Smooth muscle cell (in vitro differentiated cells): ENCODE measurements around the gene TRMO. TPM values are rescaled to one million over a fixed set of nuclear protein-coding genes. Genes with fewer than 3 reads are reported as not detected.

ENCODE experiments used
- DNase-seq: peaks from one replicate; lab custom pipeline; 2025; ENCODE audit not compliant: unreplicated experiment; lab: John Stamatoyannopoulos, UW
- H2AFZ ChIP-seq: fragments of 200-600 bp; sonication (generic); 2 replicates; pipeline ENCODE4 v1.6.0; 2016; ENCODE audit warnings: antibody characterized with exemption, low read depth, mild to moderate bottlenecking
- H3F3A ChIP-seq: fragments of 200-600 bp; sonication (generic); 2 replicates; pipeline ENCODE4 v1.6.0; 2017; ENCODE audit warnings: antibody characterized with exemption, low read depth
- H3K27ac ChIP-seq: fragments of 200-600 bp; sonication (generic); 2 replicates; pipeline ENCODE4 v1.5.1; 2016; ENCODE audit warnings: low read depth, mild to moderate bottlenecking
- H3K27me3 ChIP-seq: fragments of 200-600 bp; sonication (generic); 2 replicates; pipeline ENCODE4 v1.6.1; 2016; ENCODE audit warnings: low read depth, mild to moderate bottlenecking
- H3K36me3 ChIP-seq: fragments of 200-600 bp; sonication (generic); 2 replicates; pipeline ENCODE4 v1.5.1; 2016; ENCODE audit warnings: low read depth
- H3K4me1 ChIP-seq: fragments of 200-600 bp; sonication (generic); 2 replicates; pipeline ENCODE4 v1.5.1; 2016; ENCODE audit warnings: low read depth
- H3K4me2 ChIP-seq: fragments of 200-600 bp; sonication (generic); 2 replicates; pipeline ENCODE4 v1.6.0; 2016; ENCODE audit warnings: mild to moderate bottlenecking
- H3K4me3 ChIP-seq: fragments of 200-600 bp; sonication (generic); 2 replicates; pipeline ENCODE4 v1.5.1; 2016; ENCODE audit warnings: mild to moderate bottlenecking
- H3K79me2 ChIP-seq: fragments of 200-600 bp; sonication (generic); 2 replicates; pipeline ENCODE4 v1.6.0; 2016; ENCODE audit warnings: low read depth, mild to moderate bottlenecking
- H3K9ac ChIP-seq: fragments of 200-600 bp; sonication (generic); 2 replicates; pipeline ENCODE4 v1.6.0; 2016; ENCODE audit warnings: low read depth
- H3K9me3 ChIP-seq: fragments of 200-600 bp; sonication (generic); replicated peaks from 2 replicates; pipeline ENCODE4 v1.5.1; 2016; ENCODE audit warnings: low read depth
- H4K20me1 ChIP-seq: fragments of 200-600 bp; sonication (generic); 2 replicates; pipeline ENCODE4 v1.6.0; 2016; ENCODE audit warnings: low read depth
- WGBS: methylation state at CpG from one replicate; pipeline ENCODE4 v1.1.7; 2016; ENCODE audit warnings: low lambda C conversion rate; 5-methylcytosine and 5-hydroxymethylcytosine counted together
- polyA plus RNA-seq: library from polyadenylated mRNA; unstranded; fragments of >200 nt; fragmentation: Nextera tagmentation; extraction: Ambion mirVana; gene quantifications from 2 replicates; pipeline ENCODE4 v1.2.1, GENCODE V29; 2016
- total RNA-seq: library from RNA; depleted of rRNA; stranded (reverse); fragments of >200 nt; gene quantifications from 2 replicates; pipeline ENCODE4 v1.2.3, GENCODE V29; 2014
- TF ChIP-seq, protein P1 (sequence below): fragments of 200-600 bp; sonication (generic); IDR thresholded peaks from 2 replicates; pipeline ENCODE4 v1.5.1; 2017; ENCODE audit warnings: borderline replicate concordance, mild to moderate bottlenecking, antibody characterized with exemption; ENCODE audit not compliant: insufficient read depth, poor library complexity, severe bottlenecking

The TRMO gene
- total and polyA plus RNA-seq, 2 experiments from 2014 or later: 5.8 to 8.1 TPM

DNA sequence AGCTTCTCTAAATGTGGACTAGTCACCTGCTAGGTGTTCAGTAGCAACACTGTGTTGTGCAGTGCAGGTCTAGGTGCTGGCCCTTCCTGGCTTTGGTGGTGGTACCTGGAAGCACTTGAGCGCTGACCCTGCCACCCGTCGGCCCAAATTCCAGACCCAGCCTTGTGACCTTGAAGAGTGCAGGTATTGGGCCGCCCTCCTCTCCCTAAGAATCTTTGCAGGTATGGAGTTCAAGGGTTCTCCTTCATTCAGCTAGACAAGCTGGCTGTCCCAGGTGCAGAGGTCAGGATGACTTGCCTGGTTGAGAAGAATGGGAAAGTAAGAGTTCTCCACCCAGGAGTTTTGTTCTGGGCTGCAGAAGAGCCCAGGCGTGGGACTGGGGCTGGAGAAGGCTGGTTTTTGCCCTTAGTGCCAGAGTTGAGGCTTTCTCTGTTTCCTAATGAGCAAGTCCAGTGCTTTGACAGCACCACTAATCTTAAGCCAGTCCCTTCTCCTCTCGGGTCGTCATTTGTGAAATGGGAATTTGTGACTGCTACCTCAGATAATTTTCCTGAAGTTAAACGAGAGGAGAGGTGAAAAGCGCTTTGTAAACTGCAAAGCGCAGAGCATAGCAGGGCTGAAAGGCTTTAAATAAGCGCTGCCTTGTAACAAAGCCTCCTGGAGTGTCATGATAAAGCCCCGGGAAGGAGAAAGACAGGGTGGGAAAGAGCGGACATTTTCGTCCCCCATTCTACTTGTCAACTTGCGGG is 65.3 kb downstream of the TRMO start:
- no peak for DNase-seq
- no peaks in the 10 kb centered on the region for H3K36me3 ChIP-seq
- no peak overlapping the region for H3K27ac ChIP-seq
- H3K79me2 ChIP-seq: no peaks in the 10 kb centered on the region
- no peak overlapping the region for H3K9ac ChIP-seq
- WGBS: 12% methylated on average over 15 of the region's 15 CpGs
- TF ChIP-seq, protein P1, sequence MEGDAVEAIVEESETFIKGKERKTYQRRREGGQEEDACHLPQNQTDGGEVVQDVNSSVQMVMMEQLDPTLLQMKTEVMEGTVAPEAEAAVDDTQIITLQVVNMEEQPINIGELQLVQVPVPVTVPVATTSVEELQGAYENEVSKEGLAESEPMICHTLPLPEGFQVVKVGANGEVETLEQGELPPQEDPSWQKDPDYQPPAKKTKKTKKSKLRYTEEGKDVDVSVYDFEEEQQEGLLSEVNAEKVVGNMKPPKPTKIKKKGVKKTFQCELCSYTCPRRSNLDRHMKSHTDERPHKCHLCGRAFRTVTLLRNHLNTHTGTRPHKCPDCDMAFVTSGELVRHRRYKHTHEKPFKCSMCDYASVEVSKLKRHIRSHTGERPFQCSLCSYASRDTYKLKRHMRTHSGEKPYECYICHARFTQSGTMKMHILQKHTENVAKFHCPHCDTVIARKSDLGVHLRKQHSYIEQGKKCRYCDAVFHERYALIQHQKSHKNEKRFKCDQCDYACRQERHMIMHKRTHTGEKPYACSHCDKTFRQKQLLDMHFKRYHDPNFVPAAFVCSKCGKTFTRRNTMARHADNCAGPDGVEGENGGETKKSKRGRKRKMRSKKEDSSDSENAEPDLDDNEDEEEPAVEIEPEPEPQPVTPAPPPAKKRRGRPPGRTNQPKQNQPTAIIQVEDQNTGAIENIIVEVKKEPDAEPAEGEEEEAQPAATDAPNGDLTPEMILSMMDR: no peak
- H3K4me3 ChIP-seq: no peak overlapping the region
- no peak overlapping the region for H2AFZ ChIP-seq
- H3K27me3 ChIP-seq: peaks cover 100% of the 10 kb centered on the region
- no peaks in the 10 kb centered on the region for H4K20me1 ChIP-seq
- H3K9me3 ChIP-seq: no peaks in the 10 kb centered on the region
- H3K4me2 ChIP-seq: no peak overlapping the region
- H3F3A ChIP-seq: no peaks in the 10 kb centered on the region
- H3K4me1 ChIP-seq: peaks cover 10% of the 10 kb centered on the region

DNA sequence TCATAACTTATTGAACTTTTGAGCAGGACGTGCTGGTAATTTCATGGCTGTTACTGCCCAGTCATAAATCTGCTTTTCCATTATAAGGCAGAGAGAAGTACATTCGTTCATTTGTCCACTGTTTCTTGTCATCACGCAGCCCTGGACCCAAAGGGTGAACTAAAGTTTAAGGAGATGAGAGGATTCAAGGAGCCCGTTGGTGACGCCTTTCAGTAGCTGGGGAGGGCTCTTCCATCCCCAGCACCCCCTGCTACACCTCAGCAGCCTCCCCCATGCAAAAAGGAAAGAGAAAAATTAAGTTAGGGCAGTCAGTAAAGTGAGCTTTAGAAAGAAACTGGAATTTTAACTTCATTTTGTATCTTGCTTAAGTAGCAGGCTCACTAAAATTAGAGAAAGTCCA is 66.4 kb downstream of the TRMO start:
- H2AFZ ChIP-seq: no peak overlapping the region
- WGBS: 22% methylated on average over 5 of the region's 5 CpGs
- H4K20me1 ChIP-seq: no peaks in the 10 kb centered on the region
- no peak overlapping the region for H3K4me2 ChIP-seq
- H3K79me2 ChIP-seq: no peaks in the 10 kb centered on the region
- TF ChIP-seq, protein P1: no peak
- no peak overlapping the region for H3K9ac ChIP-seq
- H3K9me3 ChIP-seq: no peaks in the 10 kb centered on the region
- H3K36me3 ChIP-seq: no peaks in the 10 kb centered on the region
- H3K4me3 ChIP-seq: no peak overlapping the region
- DNase-seq: no peak
- no peak overlapping the region for H3K27ac ChIP-seq
- no peaks in the 10 kb centered on the region for H3F3A ChIP-seq
- H3K4me1 ChIP-seq: peaks cover 12% of the 10 kb centered on the region
- H3K27me3 ChIP-seq: peaks cover 100% of the 10 kb centered on the region

DNA sequence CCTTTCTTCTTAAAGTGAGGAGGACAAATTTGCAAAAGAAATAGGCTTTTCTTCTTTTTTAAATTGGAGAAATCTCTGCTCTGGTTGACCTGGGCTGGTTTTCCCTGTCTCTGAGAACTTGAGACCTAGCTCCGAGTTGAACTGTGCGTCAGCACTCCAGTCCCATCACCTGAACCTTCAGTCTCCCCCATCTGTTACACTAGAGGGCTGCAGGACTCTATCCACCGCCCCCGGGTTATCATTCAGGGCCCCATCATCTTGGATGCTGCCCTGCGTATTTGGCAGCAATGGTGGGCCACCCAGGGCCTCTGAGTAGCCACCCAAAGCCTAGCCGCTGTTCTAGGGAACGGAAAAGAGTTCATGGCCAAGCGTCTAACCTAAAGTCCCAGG is 66.8 kb downstream of the TRMO start:
- H3K4me2 ChIP-seq: no peak overlapping the region
- H2AFZ ChIP-seq: no peak overlapping the region
- no peak overlapping the region for H3K27ac ChIP-seq
- no peaks in the 10 kb centered on the region for H3K9me3 ChIP-seq
- H3K4me3 ChIP-seq: no peak overlapping the region
- no peak overlapping the region for H3K9ac ChIP-seq
- H3F3A ChIP-seq: no peaks in the 10 kb centered on the region
- no peaks in the 10 kb centered on the region for H4K20me1 ChIP-seq
- TF ChIP-seq, protein P1: no peak
- WGBS: 20% methylated on average over 8 of the region's 8 CpGs
- no peaks in the 10 kb centered on the region for H3K36me3 ChIP-seq
- H3K27me3 ChIP-seq: peaks cover 100% of the 10 kb centered on the region
- DNase-seq: no peak
- H3K4me1 ChIP-seq: peaks cover 12% of the 10 kb centered on the region
- no peaks in the 10 kb centered on the region for H3K79me2 ChIP-seq
